D721Med (cell line): Measurements from ENCODE around the gene IRGC.
"Not testable (repeated sequence)": the region's sequence is repeated elsewhere in the genome, so short reads cannot be mapped to it uniquely, and the experiment has no call there.

Experiments used
- DNase-seq: peaks from one replicate; pipeline ENCODE4 v3.0.0; 2011; ENCODE audit warnings: low spot score; ENCODE audit not compliant: insufficient read length
- FAIRE-seq: peaks from 2 replicates; lab custom pipeline; 2011; peaks lifted over from hg19 to GRCh38; lab: Jason Lieb, UNC
- CTCF ChIP-seq: IDR thresholded peaks from 2 replicates; pipeline ENCODE4 v1.5.1; 2012; ENCODE audit warnings: mild to moderate bottlenecking, control low read depth; ENCODE audit not compliant: insufficient read depth; ENCODE audit errors: missing control alignments

The IRGC gene

DNA sequence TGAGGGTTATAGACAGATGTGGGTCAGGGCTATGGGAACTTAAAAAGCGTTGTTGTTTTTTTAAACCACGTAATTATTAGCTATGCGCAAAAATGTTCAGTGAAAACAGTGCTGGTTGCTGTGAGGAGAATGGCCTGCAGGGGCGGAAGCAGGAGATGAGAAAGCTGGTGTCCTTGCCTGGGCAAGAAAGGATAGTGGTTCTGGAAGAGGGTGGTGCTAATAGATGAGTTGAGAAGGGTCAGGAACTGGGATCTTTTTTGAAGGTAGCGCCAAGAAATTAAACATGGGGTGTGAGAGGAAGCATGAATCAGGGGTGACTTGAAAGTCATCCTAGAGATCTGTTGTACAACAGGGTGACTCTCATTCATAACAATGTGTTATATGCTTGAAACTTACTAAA lies 43.6 kb downstream of the IRGC start:
- DNase-seq (no peak), FAIRE-seq (no peak)
- TF ChIP-seq CTCF = no peak

GRCh38 chr19:43760941-43761340 lies 45.1 kb downstream of the IRGC start:
- DNase-seq = no peak
- no peak for TF ChIP-seq CTCF
- no peak for FAIRE-seq

- TF ChIP-seq CTCF = no peak
- FAIRE-seq = no peak
- no peak for DNase-seq
Observed at GRCh38 chr19:43762814-43763213, 46.9 kb downstream of the IRGC start.

DNA sequence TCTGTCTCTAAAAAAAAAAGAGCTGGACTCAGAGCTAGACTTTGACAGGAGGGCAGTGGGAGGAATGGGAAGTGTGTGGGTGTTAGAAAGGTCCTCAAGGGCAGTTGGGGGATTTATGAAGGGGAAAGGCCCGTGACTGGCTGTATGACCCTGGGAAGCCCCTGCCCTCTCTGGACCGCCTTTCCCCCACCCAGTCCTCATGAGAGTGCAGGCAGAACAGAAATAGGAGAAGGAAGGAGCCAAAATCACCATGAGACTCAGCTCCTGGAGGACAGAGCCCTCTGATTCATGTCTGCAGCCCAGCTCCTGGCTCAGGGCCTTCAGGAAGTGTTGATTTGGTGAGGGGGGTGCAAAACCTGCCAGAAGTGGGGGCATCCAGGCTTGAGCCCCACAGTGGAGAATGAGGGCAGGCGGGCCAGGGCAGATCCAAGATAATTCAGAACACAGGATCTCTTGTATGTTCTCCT lies 47.6 kb downstream of the IRGC start:
- TF ChIP-seq CTCF = no peak
- FAIRE-seq (no peak), DNase-seq (no peak)

GRCh38 chr19:43764684-43765083 lies 48.8 kb downstream of the IRGC start:
- not testable (repeated sequence) for DNase-seq, FAIRE-seq

GRCh38 chr19:43765109-43765876 lies 49.4 kb downstream of the IRGC start:
- no peak for TF ChIP-seq CTCF
- DNase-seq = no peak
- no peak for FAIRE-seq

DNA sequence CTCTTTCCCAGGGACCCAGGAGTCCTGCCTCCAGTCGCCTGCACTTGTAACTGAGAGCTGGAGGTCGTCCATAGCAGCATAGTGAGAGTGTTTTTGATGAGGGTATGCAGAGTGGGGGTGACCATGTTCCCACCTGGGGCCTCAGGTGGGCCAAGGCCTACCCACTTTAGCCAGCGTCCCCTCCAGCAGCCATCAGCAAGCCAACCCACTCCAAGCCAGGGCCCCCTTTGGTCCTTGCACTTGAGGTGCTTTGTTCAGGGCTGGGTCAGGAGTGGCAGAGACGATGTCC lies 50.8 kb downstream of the IRGC start:
- DNase-seq = no peak
- TF ChIP-seq CTCF = no peak
- FAIRE-seq = no peak
